SU-DHL-6 (cell line): ENCODE measurements around the gene WFIKKN2.

Experiments
- H2AFZ ChIP-seq: fragments of 200-600 bp; sonication (generic); 2 replicates; pipeline ENCODE4 v1.6.1; 2014; ENCODE audit warnings: low read depth, mild to moderate bottlenecking, moderate library complexity, mixed read lengths, antibody characterized with exemption, low read length; ENCODE audit not compliant: severe bottlenecking
- H3F3A ChIP-seq: fragments of 200-600 bp; shearing (Covaris generic); 2 replicates; pipeline ENCODE4 v1.6.0; 2016; ENCODE audit warnings: antibody characterized with exemption, mild to moderate bottlenecking; ENCODE audit not compliant: insufficient read depth
- H3K27ac ChIP-seq: fragments of 200-600 bp; sonication (generic); 2 replicates; pipeline ENCODE4 v1.5.1; 2016; ENCODE audit warnings: low read depth, mild to moderate bottlenecking, low read length, moderate library complexity, mixed read lengths
- H3K27me3 ChIP-seq: fragments of 200-600 bp; sonication (generic), shearing (Covaris generic); 2 replicates; pipeline ENCODE4 v1.6.0; 2014; ENCODE audit warnings: mild to moderate bottlenecking, low read length
- H3K36me3 ChIP-seq: fragments of 200-600 bp; sonication (generic); 2 replicates; pipeline ENCODE4 v1.6.1; 2014; ENCODE audit warnings: mild to moderate bottlenecking, low read length, mixed read lengths
- H3K4me2 ChIP-seq: fragments of 300-600, 200-600 bp; shearing (Covaris generic), sonication (generic); 2 replicates; pipeline ENCODE4 v1.6.0; 2014; ENCODE audit warnings: low read length, low read depth, mild to moderate bottlenecking; ENCODE audit not compliant: poor library complexity, severe bottlenecking
- H3K4me3 ChIP-seq: fragments of 200-600 bp; sonication (generic); 2 replicates; pipeline ENCODE4 v1.5.1; 2014; ENCODE audit warnings: antibody characterized with exemption, low read length, mild to moderate bottlenecking, mixed read lengths; ENCODE audit not compliant: insufficient read depth, poor library complexity, severe bottlenecking
- H3K79me2 ChIP-seq: fragments of 200-600 bp; sonication (generic); 2 replicates; pipeline ENCODE4 v1.6.1; 2014; ENCODE audit warnings: mild to moderate bottlenecking, low read length, moderate library complexity; ENCODE audit not compliant: insufficient read depth
- H3K9ac ChIP-seq: fragments of 200-600 bp; sonication (generic); 2 replicates; pipeline ENCODE4 v1.7.0; 2014; ENCODE audit warnings: mild to moderate bottlenecking, low read length
- H3K9me2 ChIP-seq: fragments of 200-600 bp; sonication (generic); replicated peaks from 2 replicates; pipeline ENCODE4 v1.6.1; 2014; ENCODE audit warnings: low read length; ENCODE audit not compliant: insufficient read depth
- H3K9me3 ChIP-seq: fragments of 200-600 bp; sonication (generic); 2 replicates; pipeline ENCODE4 v1.6.1; 2014; ENCODE audit warnings: low read length, mixed read lengths; ENCODE audit not compliant: insufficient read depth
- H4K20me1 ChIP-seq: fragments of 200-600 bp; sonication (generic); 2 replicates; pipeline ENCODE4 v1.6.1; 2014; ENCODE audit warnings: low read depth, mild to moderate bottlenecking, antibody characterized with exemption, low read length, moderate library complexity, mixed read lengths
- EZH2phosphoT487 ChIP-seq: fragments of 200-600 bp; sonication (generic), shearing (Covaris generic); conservative IDR thresholded peaks from 2 replicates; pipeline ENCODE4 v1.6.1; 2018; ENCODE audit warnings: mild to moderate bottlenecking, antibody characterized with exemption, low read length, moderate library complexity, mixed read lengths
- TF ChIP-seq, protein P1 (sequence below): fragments of 200-600 bp; sonication (generic); IDR thresholded peaks from one replicate; pipeline ENCODE4 v1.5.1; 2017; ENCODE audit warnings: antibody characterized with exemption, mild to moderate bottlenecking, low read length, moderate library complexity; ENCODE audit not compliant: insufficient read depth, poor library complexity, severe bottlenecking

Gene WFIKKN2

DNA sequence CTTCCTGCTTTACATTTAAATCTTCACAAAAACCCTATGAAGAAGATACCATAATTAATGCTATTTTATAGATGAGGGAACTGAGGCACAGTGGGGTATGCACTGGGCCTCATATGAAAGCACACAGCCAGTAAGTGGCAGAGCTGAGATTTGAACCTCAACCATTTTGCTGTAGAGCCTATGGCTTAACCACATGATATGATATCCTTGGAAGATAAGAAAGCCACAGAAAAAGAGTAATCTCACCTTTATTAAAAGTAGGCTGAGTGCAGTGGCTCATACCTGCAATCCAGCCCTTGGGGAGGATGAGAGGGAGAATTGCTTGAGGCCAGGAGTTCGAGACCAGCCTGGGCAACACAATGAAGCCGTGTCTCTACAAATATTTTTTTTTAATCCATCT, 45.8 kb downstream of the WFIKKN2 start:
- no peaks in the 10 kb centered on the region for H3K9me2 ChIP-seq
- no peaks in the 10 kb centered on the region for H3F3A ChIP-seq
- no peak overlapping the region for H3K27ac ChIP-seq
- no peak overlapping the region for H3K4me3 ChIP-seq
- no peaks in the 10 kb centered on the region for H3K27me3 ChIP-seq
- H3K9ac ChIP-seq, result no peak overlapping the region
- no peak overlapping the region for H2AFZ ChIP-seq
- H3K36me3 ChIP-seq, result no peaks in the 10 kb centered on the region
- no peaks in the 10 kb centered on the region for H3K79me2 ChIP-seq
- no peaks in the 10 kb centered on the region for H4K20me1 ChIP-seq
- TF ChIP-seq EZH2phosphoT487, result no peak
- TF ChIP-seq, protein P1, sequence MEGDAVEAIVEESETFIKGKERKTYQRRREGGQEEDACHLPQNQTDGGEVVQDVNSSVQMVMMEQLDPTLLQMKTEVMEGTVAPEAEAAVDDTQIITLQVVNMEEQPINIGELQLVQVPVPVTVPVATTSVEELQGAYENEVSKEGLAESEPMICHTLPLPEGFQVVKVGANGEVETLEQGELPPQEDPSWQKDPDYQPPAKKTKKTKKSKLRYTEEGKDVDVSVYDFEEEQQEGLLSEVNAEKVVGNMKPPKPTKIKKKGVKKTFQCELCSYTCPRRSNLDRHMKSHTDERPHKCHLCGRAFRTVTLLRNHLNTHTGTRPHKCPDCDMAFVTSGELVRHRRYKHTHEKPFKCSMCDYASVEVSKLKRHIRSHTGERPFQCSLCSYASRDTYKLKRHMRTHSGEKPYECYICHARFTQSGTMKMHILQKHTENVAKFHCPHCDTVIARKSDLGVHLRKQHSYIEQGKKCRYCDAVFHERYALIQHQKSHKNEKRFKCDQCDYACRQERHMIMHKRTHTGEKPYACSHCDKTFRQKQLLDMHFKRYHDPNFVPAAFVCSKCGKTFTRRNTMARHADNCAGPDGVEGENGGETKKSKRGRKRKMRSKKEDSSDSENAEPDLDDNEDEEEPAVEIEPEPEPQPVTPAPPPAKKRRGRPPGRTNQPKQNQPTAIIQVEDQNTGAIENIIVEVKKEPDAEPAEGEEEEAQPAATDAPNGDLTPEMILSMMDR, result no peak
- no peak overlapping the region for H3K4me2 ChIP-seq
- no peaks in the 10 kb centered on the region; the same call in 1 of the 2 replicates for H3K9me3 ChIP-seq

DNA sequence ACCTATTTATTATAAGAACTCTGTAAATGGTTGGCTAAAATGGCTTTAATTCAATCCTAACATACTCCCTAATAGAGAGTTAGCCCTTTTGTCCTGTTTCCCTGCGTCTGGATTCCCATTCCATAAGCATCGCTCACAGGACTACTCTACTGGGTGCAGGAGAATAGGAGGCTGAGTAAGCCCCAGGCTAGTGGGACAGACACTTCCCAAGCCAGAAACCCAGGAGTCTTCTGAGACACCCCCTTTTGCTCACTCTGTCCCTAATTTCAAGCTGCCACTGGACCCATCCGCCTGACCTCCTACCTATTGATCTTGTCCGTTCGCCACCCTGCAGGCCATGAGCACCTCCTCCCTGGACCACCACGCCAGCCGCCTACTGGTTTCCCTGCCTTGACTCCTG, 47.5 kb downstream of the WFIKKN2 start:
- Histone ChIP-seq H3K4me2 (no peak overlapping the region), H3K9ac (no peak overlapping the region), H3K27me3 (no peaks in the 10 kb centered on the region), H4K20me1 (no peaks in the 10 kb centered on the region), H3K79me2 (no peaks in the 10 kb centered on the region), H3F3A (no peaks in the 10 kb centered on the region), H3K9me2 (no peaks in the 10 kb centered on the region), H3K36me3 (no peaks in the 10 kb centered on the region), H3K27ac (no peak overlapping the region), H3K4me3 (no peak overlapping the region), H2AFZ (no peak overlapping the region), H3K9me3 (no peaks in the 10 kb centered on the region; the same call in 1 of the 2 replicates)
- TF ChIP-seq EZH2phosphoT487, result no peak
- TF ChIP-seq, protein P1, result no peak

DNA sequence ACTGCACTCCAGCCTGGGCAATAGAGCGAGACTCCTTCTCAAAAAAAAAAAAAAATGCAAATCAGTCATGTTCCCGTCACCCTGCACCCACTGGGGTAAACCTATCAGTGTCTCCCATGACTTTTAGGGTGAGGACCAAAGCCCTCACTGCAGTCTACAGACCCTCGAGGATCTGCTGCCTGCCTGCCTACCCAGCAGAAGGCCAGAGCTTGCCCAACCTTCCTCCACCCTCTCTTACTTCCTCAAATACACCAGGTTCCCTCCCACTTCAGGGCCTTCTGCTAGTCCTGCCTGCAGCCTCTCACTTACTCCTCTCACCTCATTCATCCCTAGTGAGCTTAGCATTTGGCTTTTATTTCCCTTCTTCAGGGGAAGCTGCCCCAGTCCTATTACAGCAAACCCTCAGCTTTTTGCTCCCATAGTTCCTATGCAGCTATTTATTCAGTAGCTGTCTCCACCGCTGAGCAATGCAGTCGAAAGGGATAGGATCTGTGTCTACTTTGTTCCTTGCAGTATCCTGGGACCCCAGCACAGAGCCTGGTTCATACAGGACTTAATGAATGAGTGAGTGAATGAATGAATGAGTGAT, 48.6 kb downstream of the WFIKKN2 start:
- H3K36me3 ChIP-seq, result no peaks in the 10 kb centered on the region
- H3K4me2 ChIP-seq, result no peak overlapping the region
- TF ChIP-seq, protein P1, result no peak
- no peak for TF ChIP-seq EZH2phosphoT487
- H3K9ac ChIP-seq, result no peak overlapping the region
- H3K79me2 ChIP-seq, result no peaks in the 10 kb centered on the region
- H3K27me3 ChIP-seq, result no peaks in the 10 kb centered on the region
- no peaks in the 10 kb centered on the region; the same call in 1 of the 2 replicates for H3K9me3 ChIP-seq
- H2AFZ ChIP-seq, result no peak overlapping the region
- H4K20me1 ChIP-seq, result no peaks in the 10 kb centered on the region
- no peak overlapping the region for H3K27ac ChIP-seq
- H3K4me3 ChIP-seq, result no peak overlapping the region
- no peaks in the 10 kb centered on the region for H3F3A ChIP-seq
- H3K9me2 ChIP-seq, result no peaks in the 10 kb centered on the region
